CD14-positive monocyte (primary cell): Measurements from ENCODE around the gene PCCA. TPM values are rescaled to one million over a fixed set of nuclear protein-coding genes. Genes with fewer than 3 reads are reported as not detected.

Experiments used
- DNase-seq, 3 donors: peaks; one replicate each; pipeline ENCODE4 v3.0.0-alpha.2; 2011 to 2022
- H2AFZ ChIP-seq: 2 replicates; pipeline ENCODE4 v1.6.0; 2012; ENCODE audit warnings: mild to moderate bottlenecking, low read depth, low read length, inconsistent platforms; ENCODE audit not compliant: insufficient read depth, poor library complexity, severe bottlenecking
- H3K27ac ChIP-seq, 2 donors: 1 replicate in 1 of 2; 2 replicates in 1 of 2; pipeline ENCODE4 v1.5.1; 2012 to 2013; ENCODE audit warnings: low read length in 2 of 2, control low read depth in 1 of 2, inconsistent platforms in 1 of 2, low read depth in 1 of 2, mild to moderate bottlenecking in 1 of 2
- H3K27me3 ChIP-seq, 2 donors: one replicate each; pipeline versions ENCODE4 v1.6.0 to v1.6.1; 2011 to 2013; ENCODE audit warnings: low read length in 2 of 2; ENCODE audit not compliant: control insufficient read depth in 2 of 2, insufficient read depth in 2 of 2
- H3K36me3 ChIP-seq, 2 donors: replicated peaks in 1 of 2; 1 replicate in 1 of 2; 2 replicates in 1 of 2; pipeline versions ENCODE4 v1.5.1 to v1.6.1; 2012 to 2013; ENCODE audit warnings: low read length in 2 of 2, control low read depth in 1 of 2, inconsistent platforms in 1 of 2, mild to moderate bottlenecking in 1 of 2; ENCODE audit not compliant: insufficient read depth in 2 of 2, control insufficient read depth in 1 of 2
- H3K4me1 ChIP-seq, 2 donors: 1 replicate in 1 of 2; 2 replicates in 1 of 2; pipeline versions ENCODE4 v1.5.1 to v1.6.1; 2012 to 2013; ENCODE audit warnings: low read length in 2 of 2, control low read depth in 1 of 2, inconsistent platforms in 1 of 2, mild to moderate bottlenecking in 1 of 2, moderate library complexity in 1 of 2; ENCODE audit not compliant: insufficient read depth in 2 of 2, control insufficient read depth in 1 of 2
- H3K4me2 ChIP-seq: replicated peaks from 2 replicates; pipeline ENCODE3; 2012; ENCODE audit warnings: low read length, moderate library complexity, mild to moderate bottlenecking; ENCODE audit not compliant: poor library complexity, severe bottlenecking; ENCODE audit errors: extremely low read depth
- H3K4me3 ChIP-seq, 3 experiments: fragments of 200-600 bp in 1 of 3; sonication (generic) in 1 of 3; replicated peaks in 1 of 3; 1 replicate in 2 of 3; 2 replicates in 1 of 3; pipeline ENCODE4 v1.5.1; 2011 to 2013; ENCODE audit warnings: low read length in 3 of 3, mild to moderate bottlenecking in 3 of 3, control low read depth in 2 of 3, low read depth in 2 of 3, inconsistent platforms in 1 of 3, moderate library complexity in 1 of 3
- H3K79me2 ChIP-seq: 2 replicates; pipeline ENCODE4 v1.6.0; 2012; ENCODE audit warnings: mild to moderate bottlenecking, control low read depth, inconsistent platforms, low read length, moderate library complexity; ENCODE audit not compliant: insufficient read depth
- H3K9ac ChIP-seq: 2 replicates; pipeline ENCODE4 v1.6.0; 2017; ENCODE audit warnings: low read length, mild to moderate bottlenecking; ENCODE audit not compliant: insufficient read depth, poor library complexity, severe bottlenecking
- H3K9me3 ChIP-seq, 2 donors: replicated peaks in 1 of 2; 1 replicate in 1 of 2; 2 replicates in 1 of 2; pipeline versions ENCODE4 v1.5.1 to v1.6.1; 2012 to 2013; ENCODE audit warnings: low read length in 2 of 2, control low read depth in 1 of 2; ENCODE audit not compliant: control insufficient read depth in 1 of 2, insufficient read depth in 1 of 2
- H4K20me1 ChIP-seq: 2 replicates; pipeline ENCODE4 v1.6.0; 2012; ENCODE audit warnings: mild to moderate bottlenecking, low read length, control low read depth, moderate library complexity; ENCODE audit not compliant: insufficient read depth
- H3K27ac Mint-ChIP-seq, 7 donors: one replicate each; pipeline ENCODE4 v1.8.0; 2020; ENCODE audit warnings: mild to moderate bottlenecking in 7 of 7, mixed read lengths in 7 of 7, moderate library complexity in 6 of 7, inconsistent platforms in 2 of 7
- H3K27me3 Mint-ChIP-seq, 3 donors: one replicate each; pipeline ENCODE4 v1.8.0; 2021 to 2022; ENCODE audit warnings: low read depth in 3 of 3, mild to moderate bottlenecking in 3 of 3, mixed read lengths in 3 of 3, moderate library complexity in 3 of 3, inconsistent platforms in 1 of 3
- H3K36me3 Mint-ChIP-seq, 2 donors: one replicate each; pipeline ENCODE4 v1.8.0; 2020; ENCODE audit warnings: mixed read lengths in 2 of 2, inconsistent platforms in 1 of 2, mild to moderate bottlenecking in 1 of 2
- H3K4me1 Mint-ChIP-seq: one replicate; pipeline ENCODE4 v1.8.0; 2020; ENCODE audit warnings: mild to moderate bottlenecking, mixed read lengths
- H3K4me3 Mint-ChIP-seq, 2 donors: one replicate each; pipeline ENCODE4 v1.8.0; 2020; ENCODE audit warnings: mild to moderate bottlenecking in 2 of 2, mixed read lengths in 2 of 2, moderate library complexity in 1 of 2
- H3K9me3 Mint-ChIP-seq, 7 donors: one replicate each; pipeline ENCODE4 v1.8.0; 2020 to 2022; ENCODE audit warnings: mixed read lengths in 7 of 7, mild to moderate bottlenecking in 6 of 7, moderate library complexity in 6 of 7, inconsistent platforms in 2 of 7
- CTCF ChIP-seq: fragments of 200-600 bp; IDR thresholded peaks from one replicate; pipeline ENCODE4 v1.8.0; 2022; ENCODE audit warnings: antibody characterized with exemption, mild to moderate bottlenecking
- WGBS: methylation state at CpG from one replicate; pipeline ENCODE4 v1.1.5; 2013; ENCODE audit warnings: missing lambda C conversion rate; ENCODE audit not compliant: insufficient coverage; 5-methylcytosine and 5-hydroxymethylcytosine counted together
- intact Hi-C, 2 donors: fragments of 100-400 bp; cut with micrococcal nuclease; formaldehyde crosslinking; loops; one replicate each; pipeline versions ENCODE4 v1.15.0 to v1.15.1; 2023
- polyA plus RNA-seq, 3 donors: library from polyadenylated mRNA; depleted of rRNA in 1 of 3; unstranded in 2 of 3; stranded (reverse) in 1 of 3; fragments of 300-500 nt in 2 of 3; fragments of >200 nt in 1 of 3; fragmentation: Illumina TruSeq in 2 of 3; gene quantifications; 1 replicate in 2 of 3; 2 replicates in 1 of 3; pipeline ENCODE4 v1.2.3, GENCODE V29; 2012 to 2021

The PCCA gene
- polyA plus RNA-seq, 3 donors, result 4.4 to 13.5 (median 11.9) TPM

- Histone ChIP-seq H2AFZ (no peak overlapping the region), H3K9ac (no peak overlapping the region), H3K4me1 (no peaks in the 10 kb centered on the region), H4K20me1 (no peaks in the 10 kb centered on the region), H3K79me2 (no peaks in the 10 kb centered on the region), H3K36me3 (no peaks in the 10 kb centered on the region), H3K4me3 (no peak overlapping the region), H3K4me2 (no peak overlapping the region), H3K9me3 (peaks cover 0 to 3% of the 10 kb centered on the region in 2 donors), H3K27ac (no peak overlapping the region), H3K27me3 (no peaks in the 10 kb centered on the region)
- Mint-ChIP-seq H3K36me3 (peaks cover 11 to 15% of the 10 kb centered on the region in 2 donors), H3K9me3 (peaks cover 4 to 19% (median 6%) of the 10 kb centered on the region in 7 donors), H3K27ac (no peak overlapping the region), H3K27me3 (no peaks in the 10 kb centered on the region), H3K4me3 (no peak overlapping the region), H3K4me1 (no peaks in the 10 kb centered on the region)
- TF ChIP-seq CTCF, result no peak
- intact Hi-C loops, result no loop called here
- WGBS, result no CpG with 5 or more reads among the region's 1 CpG
- no peak for DNase-seq
These were observed 244.2 kb downstream of the PCCA start for GRCh38 chr13:100333141-100333540.

- no peak overlapping the region for H3K27ac ChIP-seq
- H3K4me2 ChIP-seq, result no peak overlapping the region
- Mint-ChIP-seq H3K4me1 (no peaks in the 10 kb centered on the region), H3K27ac (no peak overlapping the region), H3K27me3 (no peaks in the 10 kb centered on the region), H3K4me3 (no peak overlapping the region), H3K36me3 (peaks cover 10 to 15% of the 10 kb centered on the region in 2 donors), H3K9me3 (peaks cover 4 to 19% (median 6%) of the 10 kb centered on the region in 7 donors)
- no peaks in the 10 kb centered on the region for H4K20me1 ChIP-seq
- H3K9me3 ChIP-seq, result peaks cover 0 to 3% of the 10 kb centered on the region in 2 donors
- intact Hi-C loops, result no loop called here
- no peak for DNase-seq
- no peaks in the 10 kb centered on the region for H3K4me1 ChIP-seq
- H3K79me2 ChIP-seq, result no peaks in the 10 kb centered on the region
- H3K4me3 ChIP-seq, result no peak overlapping the region
- no peak overlapping the region for H3K9ac ChIP-seq
- no peaks in the 10 kb centered on the region for H3K27me3 ChIP-seq
- no peak for TF ChIP-seq CTCF
- H3K36me3 ChIP-seq, result no peaks in the 10 kb centered on the region
- WGBS, result no CpG with 5 or more reads among the region's 1 CpG
- no peak overlapping the region for H2AFZ ChIP-seq
These were observed 245.3 kb downstream of the PCCA start for GRCh38 chr13:100334214-100334613.
